PC-3 (cell line): Measurements from ENCODE around the gene KDM2B. TPM values are rescaled to one million over a fixed set of nuclear protein-coding genes. Genes with fewer than 3 reads are reported as not detected.
"Not testable (repeated sequence)": the region's sequence is repeated elsewhere in the genome, so short reads cannot be mapped to it uniquely, and the experiment has no call there.

Experiments used
- ATAC-seq: fragments of 200-7000 bp; cut with Tn5 transposase; 2 replicates; pipeline ENCODE4 v1.9.1; 2020; ENCODE audit warnings: mild to moderate bottlenecking, moderate library complexity
- BruUV-seq: library from RNA; stranded (reverse); fragments of 400-500 nt; replicated peaks from 2 replicates; lab custom pipeline; 2021; lab: Mats Ljungman, UMichigan
- CTCF ChIA-PET: fragments of 300-600 bp; sonication (Branson Sonifier 250); formaldehyde crosslinking; loops from one replicate; lab custom pipeline; 2022; ENCODE audit warnings: antibody characterized with exemption; lab: Charles Lee
- POLR2A ChIA-PET: fragments of 300-600 bp; sonication (Branson Sonifier 250); formaldehyde crosslinking; loops from one replicate; lab custom pipeline; 2022; ENCODE audit warnings: antibody characterized with exemption; ENCODE audit not compliant: unreplicated experiment; lab: Charles Lee
- DNase-seq: peaks from one replicate; pipeline ENCODE4 v3.0.0-alpha.2; 2015
- H2AFZ ChIP-seq: fragments of 300-600 bp; sonication (generic); 2 replicates; pipeline ENCODE4 v1.6.0; 2016; ENCODE audit warnings: antibody characterized with exemption, low read length
- H3F3A ChIP-seq: fragments of 300-600 bp; sonication (generic); one replicate; pipeline ENCODE4 v1.6.0; 2017; ENCODE audit warnings: antibody characterized with exemption, low read length, control low read depth, mild to moderate bottlenecking; ENCODE audit not compliant: unreplicated experiment
- H3K27ac ChIP-seq: fragments of 300-600 bp; sonication (generic); 2 replicates; pipeline ENCODE4 v1.5.1; 2016; ENCODE audit warnings: mild to moderate bottlenecking, low read length
- H3K27me3 ChIP-seq: fragments of 300-600 bp; sonication (generic); 2 replicates; pipeline ENCODE4 v1.6.1; 2016; ENCODE audit warnings: low read length, mixed read lengths
- H3K36me3 ChIP-seq: fragments of 300-600 bp; sonication (generic); 2 replicates; pipeline ENCODE4 v1.6.1; 2016; ENCODE audit warnings: low read depth, mixed run types, low read length, mixed read lengths
- H3K4me1 ChIP-seq: fragments of 300-600 bp; sonication (generic); 2 replicates; pipeline ENCODE4 v1.5.1; 2016; ENCODE audit warnings: low read length; ENCODE audit not compliant: insufficient read depth
- H3K4me2 ChIP-seq: fragments of 300-600 bp; sonication (generic); 2 replicates; pipeline ENCODE4 v1.6.0; 2016; ENCODE audit warnings: low read length
- H3K4me3 ChIP-seq: fragments of 300-600 bp; sonication (generic); 2 replicates; pipeline ENCODE4 v1.5.1; 2016; ENCODE audit warnings: mild to moderate bottlenecking, low read length, mixed read lengths
- H3K79me2 ChIP-seq: fragments of 300-600 bp; sonication (generic); 2 replicates; pipeline ENCODE4 v1.6.1; 2017; ENCODE audit warnings: low read length, mixed read lengths
- H3K9ac ChIP-seq: fragments of 300-600 bp; sonication (generic); 2 replicates; pipeline ENCODE4 v1.6.0; 2016; ENCODE audit warnings: mild to moderate bottlenecking, low read length
- H3K9me2 ChIP-seq: fragments of 300-600 bp; sonication (generic); replicated peaks from 2 replicates; pipeline ENCODE4 v1.6.1; 2016; ENCODE audit warnings: mixed run types, low read length, mixed read lengths
- H3K9me3 ChIP-seq: fragments of 300-600 bp; sonication (generic); 2 replicates; pipeline ENCODE4 v1.6.1; 2016; ENCODE audit warnings: low read length, mixed read lengths
- H4K20me1 ChIP-seq: fragments of 300-600 bp; sonication (generic); 2 replicates; pipeline ENCODE4 v1.6.1; 2016; ENCODE audit warnings: low read length, mixed read lengths
- CTCF ChIP-seq: fragments of 300-600 bp; sonication (generic); conservative IDR thresholded peaks from 2 replicates; pipeline ENCODE4 v1.5.1; 2017; ENCODE audit warnings: antibody characterized with exemption, low read depth, mild to moderate bottlenecking, low read length
- EZH2 ChIP-seq: fragments of 300-600 bp; sonication (generic); IDR thresholded peaks from one replicate; pipeline ENCODE4 v1.6.1; 2017; ENCODE audit warnings: antibody characterized with exemption, mild to moderate bottlenecking, low read length; ENCODE audit not compliant: unreplicated experiment
- EZH2phosphoT487 ChIP-seq: fragments of 300-600 bp; sonication (generic); IDR thresholded peaks from 2 replicates; pipeline ENCODE4 v1.6.1; 2018; ENCODE audit warnings: mild to moderate bottlenecking, antibody characterized with exemption, low read length, borderline replicate concordance
- intact Hi-C: fragments of 100-400 bp; cut with micrococcal nuclease; formaldehyde crosslinking; loops from 2 replicates; pipeline ENCODE4 v1.9.0; 2023
- total RNA-seq: library from RNA; depleted of rRNA; stranded (reverse); fragments of >200 nt; gene quantifications from 2 replicates; pipeline ENCODE4 v1.2.3, GENCODE V29; 2014

KDM2B gene
- total RNA-seq, 1 experiment from 2014 or later, result 52.5 TPM

DNA sequence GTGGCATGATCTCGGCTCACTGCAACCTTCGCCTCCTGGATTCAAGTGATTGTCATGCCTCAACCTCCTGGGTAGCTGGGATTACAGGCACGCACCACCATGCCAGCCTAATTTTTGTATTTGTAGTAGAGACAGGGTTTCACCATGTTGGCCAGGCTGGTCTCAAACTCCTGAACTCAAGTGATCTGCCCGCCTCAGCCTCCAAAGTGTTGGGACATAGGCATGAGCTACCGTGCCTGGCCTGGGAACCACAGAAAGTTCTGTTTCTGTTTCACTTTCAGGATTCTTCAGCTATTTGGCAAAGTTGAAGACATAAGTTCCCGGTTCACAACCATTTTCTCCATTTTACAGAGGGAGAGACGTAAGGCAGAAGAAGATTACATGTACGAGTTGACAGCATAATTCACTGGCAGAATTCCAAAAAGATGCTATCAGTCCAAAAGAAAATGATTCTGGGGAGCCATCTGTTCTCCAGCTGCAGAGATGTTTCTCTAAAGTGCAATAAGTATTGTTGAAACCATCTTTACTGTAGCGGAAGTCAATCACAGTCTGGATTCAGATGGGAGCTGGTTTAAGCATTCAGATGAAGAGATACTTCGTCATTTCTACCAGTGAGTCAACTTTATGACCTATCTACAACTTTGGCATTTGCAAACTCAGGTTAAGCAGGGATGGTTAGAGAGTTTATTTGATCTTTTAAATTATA lies 189.1 kb downstream of the KDM2B start:
- DNase-seq (no peak), ATAC-seq (no peak)
- no peak overlapping the region for H3K4me2 ChIP-seq
- no peak overlapping the region for H2AFZ ChIP-seq
- intact Hi-C loops, result no loop called here
- H3K27me3 ChIP-seq, result no peaks in the 10 kb centered on the region
- no peaks in the 10 kb centered on the region for H3K9me2 ChIP-seq
- H3K4me3 ChIP-seq, result no peak overlapping the region
- H3K79me2 ChIP-seq, result no peaks in the 10 kb centered on the region
- H3K9ac ChIP-seq, result no peak overlapping the region
- no peaks in the 10 kb centered on the region for H3K9me3 ChIP-seq
- H4K20me1 ChIP-seq, result no peaks in the 10 kb centered on the region
- POLR2A ChIA-PET, result no interaction called here
- CTCF ChIA-PET, result no interaction called here
- H3K36me3 ChIP-seq, result no peaks in the 10 kb centered on the region
- H3K27ac ChIP-seq, result no peak overlapping the region
- no peaks in the 10 kb centered on the region for H3F3A ChIP-seq
- H3K4me1 ChIP-seq, result peaks cover 10% of the 10 kb centered on the region
- BruUV-seq, result no TSS peak
- TF ChIP-seq EZH2phosphoT487 (no peak), EZH2 (no peak), CTCF (no peak)

DNA sequence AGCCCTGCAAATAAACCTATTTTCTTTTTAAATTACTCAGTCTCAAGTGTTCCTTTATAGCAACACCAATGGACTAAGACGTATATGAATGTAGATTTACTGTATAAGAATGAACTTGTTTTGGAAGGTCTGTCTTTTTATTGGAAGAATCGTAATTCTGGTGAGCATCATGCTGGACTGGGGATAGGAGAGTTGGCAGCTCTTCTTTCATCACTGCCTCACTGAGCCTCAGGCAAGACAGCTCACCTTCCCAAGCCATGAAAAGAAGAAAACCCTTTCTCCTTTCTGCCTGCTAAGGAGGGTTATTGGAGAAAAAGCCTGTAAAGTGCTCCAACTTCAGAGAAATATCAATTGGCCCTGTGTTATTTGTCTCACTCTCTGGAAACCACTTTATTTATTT lies 190.0 kb downstream of the KDM2B start:
- BruUV-seq, result no TSS peak
- H3K79me2 ChIP-seq, result no peaks in the 10 kb centered on the region
- no peaks in the 10 kb centered on the region for H3K27me3 ChIP-seq
- peaks cover 10% of the 10 kb centered on the region for H3K4me1 ChIP-seq
- DNase-seq, result peak; percentile 51
- no peak overlapping the region for H3K4me3 ChIP-seq
- H3K9me2 ChIP-seq, result no peaks in the 10 kb centered on the region
- TF ChIP-seq EZH2phosphoT487, result no peak
- no peak for TF ChIP-seq CTCF
- no peak for TF ChIP-seq EZH2
- CTCF ChIA-PET, result no interaction called here
- H3K36me3 ChIP-seq, result no peaks in the 10 kb centered on the region
- H3K9me3 ChIP-seq, result no peaks in the 10 kb centered on the region
- peak; percentile 53 for ATAC-seq
- H2AFZ ChIP-seq, result no peak overlapping the region
- H4K20me1 ChIP-seq, result no peaks in the 10 kb centered on the region
- no peak overlapping the region for H3K4me2 ChIP-seq
- no peak overlapping the region for H3K27ac ChIP-seq
- intact Hi-C loops, result no loop called here
- H3K9ac ChIP-seq, result no peak overlapping the region
- POLR2A ChIA-PET, result no interaction called here
- no peaks in the 10 kb centered on the region for H3F3A ChIP-seq

GRCh38 chr12:121388421-121388981 lies 192.3 kb downstream of the KDM2B start:
- H2AFZ ChIP-seq, result peak overlapping the region; percentile 39
- H3K9ac ChIP-seq, result no peak overlapping the region
- intact Hi-C loops, result no loop called here
- H3K27ac ChIP-seq, result peak overlapping the region; percentile 31
- H4K20me1 ChIP-seq, result no peaks in the 10 kb centered on the region
- POLR2A ChIA-PET, result no interaction called here
- peak; percentile 89 for ATAC-seq
- TF ChIP-seq EZH2 (no peak), CTCF (no peak), EZH2phosphoT487 (no peak)
- no peak overlapping the region for H3K4me3 ChIP-seq
- peaks cover 10% of the 10 kb centered on the region for H3K4me1 ChIP-seq
- no peaks in the 10 kb centered on the region for H3K9me2 ChIP-seq
- CTCF ChIA-PET, result no interaction called here
- BruUV-seq, result no TSS peak
- H3F3A ChIP-seq, result no peaks in the 10 kb centered on the region
- DNase-seq, result peak; percentile 79
- H3K4me2 ChIP-seq, result peak overlapping the region; percentile 15
- no peaks in the 10 kb centered on the region for H3K9me3 ChIP-seq
- no peaks in the 10 kb centered on the region for H3K79me2 ChIP-seq
- no peaks in the 10 kb centered on the region for H3K36me3 ChIP-seq
- no peaks in the 10 kb centered on the region for H3K27me3 ChIP-seq

DNA sequence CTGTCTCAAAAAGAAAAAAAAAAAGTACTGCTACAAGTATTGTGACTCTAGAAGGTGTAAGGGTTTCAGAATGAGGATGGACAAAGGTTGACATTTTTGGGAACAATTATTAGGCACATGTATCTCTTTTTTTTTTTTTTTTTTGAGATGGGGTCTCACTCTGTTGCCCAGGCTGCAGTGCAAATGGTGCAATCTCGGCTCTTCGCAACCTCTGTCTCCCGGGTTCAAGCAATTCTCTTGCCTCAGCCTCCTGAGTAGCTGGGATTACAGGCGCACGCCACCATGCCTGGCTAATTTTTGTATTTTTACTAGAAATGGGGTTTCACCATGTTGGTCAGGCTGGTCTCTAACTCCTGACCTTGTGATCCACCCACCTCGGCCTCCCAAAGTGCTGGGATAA lies 195.9 kb downstream of the KDM2B start:
- not testable (repeated sequence) for H4K20me1 ChIP-seq, H3K79me2 ChIP-seq, BruUV-seq

More for the DNA sequence above, 195.9 kb downstream of the KDM2B start:
- H3K9me2 ChIP-seq, H3K4me2 ChIP-seq, H3K27ac ChIP-seq, CTCF ChIA-PET, H3K9me3 ChIP-seq, H3F3A ChIP-seq, H3K4me3 ChIP-seq, H3K27me3 ChIP-seq, ATAC-seq, H3K36me3 ChIP-seq, intact Hi-C loops, H2AFZ ChIP-seq, POLR2A ChIA-PET, H3K9ac ChIP-seq, DNase-seq, H3K4me1 ChIP-seq: not testable (repeated sequence)
